HEK293T (cell line): ENCODE results near the gene ZNF444.

Experiments used
- CTCF ChIA-PET: fragments of 350-600 bp; formaldehyde crosslinking; extraction: SDS; loops from one replicate; lab custom pipeline; 2021; ENCODE audit warnings: antibody characterized with exemption, inconsistent platforms; lab: Yijun Ruan, JAX
- POLR2A ChIA-PET: fragments of 350-600 bp; formaldehyde crosslinking; extraction: SDS; loops from one replicate; lab custom pipeline; 2020; ENCODE audit warnings: antibody characterized with exemption, inconsistent platforms; lab: Yijun Ruan, JAX
- DNase-seq: peaks from one replicate; pipeline ENCODE4 v3.0.0; 2012; ENCODE audit warnings: mixed read lengths; ENCODE audit errors: extremely low spot score
- ARNT ChIP-seq: fragments of 450-650 bp; IDR thresholded peaks from 2 replicates; pipeline ENCODE4 v1.6.1; 2017; ENCODE audit warnings: mild to moderate bottlenecking
- BHLHE40 ChIP-seq: fragments of 450-650 bp; IDR thresholded peaks from 2 replicates; pipeline ENCODE4 v1.6.1; 2016; ENCODE audit warnings: mild to moderate bottlenecking, moderate library complexity, borderline replicate concordance
- CTBP1 ChIP-seq: fragments of 450-650 bp; IDR thresholded peaks from 2 replicates; pipeline ENCODE4 v1.6.1; 2016; ENCODE audit warnings: borderline replicate concordance
- ELF4 ChIP-seq: fragments of 450-650 bp; IDR thresholded peaks from 2 replicates; pipeline ENCODE4 v1.6.1; 2017; ENCODE audit warnings: antibody characterized with exemption
- FOXA1 ChIP-seq: fragments of 450-650 bp; IDR thresholded peaks from 2 replicates; pipeline ENCODE4 v1.6.1; 2016; ENCODE audit warnings: mild to moderate bottlenecking
- FOXK2 ChIP-seq: fragments of 450-650 bp; IDR thresholded peaks from 2 replicates; pipeline ENCODE4 v1.6.1; 2016; ENCODE audit warnings: mild to moderate bottlenecking
- FOXM1 ChIP-seq: fragments of 450-650 bp; IDR thresholded peaks from 2 replicates; pipeline ENCODE4 v1.6.1; 2017; ENCODE audit warnings: mild to moderate bottlenecking, borderline replicate concordance
- HDGF ChIP-seq: fragments of 450-650 bp; IDR thresholded peaks from 2 replicates; pipeline ENCODE4 v1.6.1; 2017; ENCODE audit warnings: antibody characterized with exemption, borderline replicate concordance
- L3MBTL2 ChIP-seq: fragments of 450-650 bp; conservative IDR thresholded peaks from 2 replicates; pipeline ENCODE4 v1.6.1; 2016; ENCODE audit warnings: mild to moderate bottlenecking
- LEF1 ChIP-seq: fragments of 450-650 bp; IDR thresholded peaks from 2 replicates; pipeline ENCODE4 v1.6.1; 2017; ENCODE audit warnings: mild to moderate bottlenecking, borderline replicate concordance
- NFRKB ChIP-seq: fragments of 450-650 bp; IDR thresholded peaks from 2 replicates; pipeline ENCODE4 v1.6.1; 2016; ENCODE audit warnings: mild to moderate bottlenecking, moderate library complexity
- PKNOX1 ChIP-seq: fragments of 450-650 bp; IDR thresholded peaks from 2 replicates; pipeline ENCODE4 v1.6.1; 2016
- SP1 ChIP-seq: fragments of 450-650 bp; IDR thresholded peaks from 2 replicates; pipeline ENCODE4 v1.6.1; 2017
- SUZ12 ChIP-seq: fragments of 450-650 bp; IDR thresholded peaks from 2 replicates; pipeline ENCODE4 v1.6.1; 2016; ENCODE audit warnings: mild to moderate bottlenecking
- TARDBP ChIP-seq: fragments of 450-650 bp; IDR thresholded peaks from 2 replicates; pipeline ENCODE4 v1.6.1; 2016
- ZNF384 ChIP-seq: fragments of 450-650 bp; IDR thresholded peaks from 2 replicates; pipeline ENCODE4 v1.6.1; 2016

ZNF444 gene

GRCh38 chr19:56141417-56141993 lies 418 bp downstream of the ZNF444 start:
- TF ChIP-seq BHLHE40 (no peak), HDGF (no peak), CTBP1 (no peak), FOXM1 (no peak), TARDBP (no peak), ELF4 (no peak)
- CTCF ChIA-PET: no interaction called here
- no peak for DNase-seq
- POLR2A ChIA-PET: no interaction called here

- ChIA-PET CTCF (no interaction called here), POLR2A (no interaction called here)
- DNase-seq: no peak
- no peak for TF ChIP-seq LEF1
- no peak for TF ChIP-seq ZNF384
- TF ChIP-seq SP1: no peak
- TF ChIP-seq CTBP1: no peak
- TF ChIP-seq PKNOX1: no peak
Observed at GRCh38 chr19:56142087-56142787, 1.1 kb downstream of the ZNF444 start.

GRCh38 chr19:56142897-56143434 lies 1.9 kb downstream of the ZNF444 start:
- no peak for DNase-seq
- POLR2A ChIA-PET: no interaction called here
- TF ChIP-seq ZNF384 (no peak), ARNT (no peak), HDGF (no peak), SUZ12 (no peak), PKNOX1 (no peak), ELF4 (no peak), FOXK2 (no peak), LEF1 (no peak), BHLHE40 (no peak), L3MBTL2 (no peak), SP1 (no peak), NFRKB (no peak)
- CTCF ChIA-PET: no interaction called here

- TF ChIP-seq FOXA1 (no peak), TARDBP (no peak), SUZ12 (no peak), FOXK2 (no peak), FOXM1 (no peak), PKNOX1 (no peak)
- CTCF ChIA-PET: no interaction called here
- no peak for DNase-seq
- POLR2A ChIA-PET: no interaction called here
Observed at GRCh38 chr19:56144376-56144775, 3.3 kb downstream of the ZNF444 start.

GRCh38 chr19:56144831-56145230 lies 3.7 kb downstream of the ZNF444 start:
- ChIA-PET POLR2A (interaction anchor here (0.8 kb wide), 1 partner anchor 24 kb away, joined by 3 read pairs; the partner anchor contains the start of gene ZNF787), CTCF (no interaction called here)
- DNase-seq: no peak
- no peak for TF ChIP-seq L3MBTL2
- no peak for TF ChIP-seq ELF4

GRCh38 chr19:56145698-56146097 lies 4.6 kb downstream of the ZNF444 start:
- ChIA-PET CTCF (interaction anchor here (0.6 kb wide), 1 partner anchor 1229 kb away, joined by 4 read pairs; no protein-coding TSS in a partner anchor), POLR2A (interaction anchor here (0.8 to 1.1 kb wide), 2 partner anchors 9 to 25 kb away, joined by 3 read pairs; partner anchors contain the start of gene ZNF787)
- DNase-seq: no peak
- TF ChIP-seq FOXK2 (no peak), LEF1 (no peak), ZNF384 (no peak), SUZ12 (no peak), TARDBP (no peak), ARNT (no peak), L3MBTL2 (no peak), BHLHE40 (no peak), SP1 (no peak), PKNOX1 (no peak), ELF4 (no peak), FOXM1 (no peak), CTBP1 (no peak), FOXA1 (no peak), HDGF (no peak), NFRKB (no peak)
